ENCODE measurements around the gene SYT17.

DNA sequence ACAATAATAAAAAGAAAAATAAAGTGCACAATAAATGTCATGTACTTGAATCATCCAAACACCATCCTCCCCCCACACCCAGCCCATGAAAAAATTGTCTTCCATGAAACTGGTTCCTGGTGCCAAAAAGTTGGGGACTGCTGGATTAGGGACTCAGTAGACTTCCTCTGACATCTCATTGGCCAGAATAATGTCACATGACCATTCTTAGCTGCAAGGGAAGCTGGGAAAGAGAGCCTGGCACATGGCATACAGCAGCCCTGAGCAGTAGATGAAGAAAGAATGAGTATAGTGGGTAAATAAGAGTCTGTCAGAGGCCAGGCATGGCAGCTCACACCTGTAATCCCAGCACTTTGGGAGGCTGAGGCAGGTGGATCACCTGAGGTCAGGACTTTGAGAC, 41.7 kb upstream of the SYT17 start:
- no peak for TF ChIP-seq CTCF (IDR thresholded peaks at IDR 0.05)
- TF ChIP-seq POLR2A (IDR thresholded peaks at IDR 0.05) = no peak

Data from testis (tissue), 2 donors.